ENCODE data around the gene TUBGCP5. TPM values are rescaled to one million over a fixed set of nuclear protein-coding genes. Genes with fewer than 3 reads are reported as not detected.

The TUBGCP5 gene
- total RNA-seq, 4 donors from 2014 or later, result 21.9 to 48.4 (median 24.8) TPM

- 62 to 63% methylated on average over 1 of the region's 1 CpG for WGBS, 2 donors
- Histone ChIP-seq H3K27me3 (no peaks in the 10 kb centered on the region), H3K27ac (no peak overlapping the region), H3K9me3 (no peaks in the 10 kb centered on the region), H3K4me1 (no peaks in the 10 kb centered on the region), H3K36me3 (no peaks in the 10 kb centered on the region), H3K4me3 (replicated peaks in 1 of 3) (no peak overlapping the region)
- intact Hi-C loops (cut with DNase I), result no loop called here
- no peak for DNase-seq
- no peak for TF ChIP-seq CTCF (IDR thresholded peaks at IDR 0.05)
- no peak for TF ChIP-seq POLR2A (IDR thresholded peaks at IDR 0.05)
Observed at GRCh38 chr15:23074684-23075083, 35.3 kb upstream of the TUBGCP5 start.

- H3K4me1 ChIP-seq, result no peaks in the 10 kb centered on the region
- DNase-seq, result peak; percentile 79
- intact Hi-C loops (cut with DNase I), result no loop called here
- no peaks in the 10 kb centered on the region for H3K36me3 ChIP-seq
- no peak overlapping the region for H3K27ac ChIP-seq
- no peaks in the 10 kb centered on the region for H3K27me3 ChIP-seq
- TF ChIP-seq POLR2A (IDR thresholded peaks at IDR 0.05) (no peak), CTCF (IDR thresholded peaks at IDR 0.05) (no peak)
- no peak overlapping the region for H3K4me3 ChIP-seq (replicated peaks in 1 of 3)
- WGBS, 2 donors, result 42 to 47% methylated on average over 15 to 23 of the region's 24 CpGs
- no peaks in the 10 kb centered on the region for H3K9me3 ChIP-seq
Observed at GRCh38 chr15:23073890-23074646, 34.7 kb upstream of the TUBGCP5 start.

GRCh38 chr15:23072633-23073032 lies 33.3 kb upstream of the TUBGCP5 start:
- WGBS, 2 donors, result 84 to 89% methylated on average over 1 of the region's 1 CpG
- Histone ChIP-seq H3K4me3 (replicated peaks in 1 of 3) (no peak overlapping the region), H3K27me3 (no peaks in the 10 kb centered on the region), H3K27ac (no peak overlapping the region), H3K4me1 (no peaks in the 10 kb centered on the region), H3K36me3 (no peaks in the 10 kb centered on the region), H3K9me3 (no peaks in the 10 kb centered on the region)
- no peak for DNase-seq
- TF ChIP-seq POLR2A (IDR thresholded peaks at IDR 0.05) (no peak), CTCF (IDR thresholded peaks at IDR 0.05) (no peak)
- intact Hi-C loops (cut with DNase I), result no loop called here

- intact Hi-C loops (cut with DNase I), result no loop called here
- Histone ChIP-seq H3K36me3 (no peaks in the 10 kb centered on the region), H3K27me3 (no peaks in the 10 kb centered on the region), H3K4me1 (no peaks in the 10 kb centered on the region), H3K9me3 (no peaks in the 10 kb centered on the region), H3K27ac (no peak overlapping the region), H3K4me3 (replicated peaks in 1 of 3) (no peak overlapping the region)
- 89 to 90% methylated on average over 20 of the region's 20 CpGs for WGBS, 2 donors
- TF ChIP-seq POLR2A (IDR thresholded peaks at IDR 0.05), result no peak
- TF ChIP-seq CTCF (IDR thresholded peaks at IDR 0.05), result no peak
- no peak for DNase-seq
Observed at GRCh38 chr15:23069496-23070166, 30.3 kb upstream of the TUBGCP5 start.

GRCh38 chr15:23067416-23067815 lies 28.0 kb upstream of the TUBGCP5 start:
- Histone ChIP-seq H3K27ac (no peak overlapping the region), H3K36me3 (no peaks in the 10 kb centered on the region), H3K4me3 (replicated peaks in 1 of 3) (no peak overlapping the region), H3K4me1 (no peaks in the 10 kb centered on the region), H3K27me3 (no peaks in the 10 kb centered on the region), H3K9me3 (no peaks in the 10 kb centered on the region)
- 94 to 95% methylated on average over 15 of the region's 15 CpGs for WGBS, 2 donors
- no peak for TF ChIP-seq POLR2A (IDR thresholded peaks at IDR 0.05)
- DNase-seq, result no peak
- intact Hi-C loops (cut with DNase I), result no loop called here
